Epithelial cell of esophagus (primary cell): ENCODE results near the gene ARHGAP26.

ENCODE experiments used
- DNase-seq: peaks from one replicate; pipeline ENCODE4 v3.0.0; 2010; ENCODE audit warnings: low read depth
- H3K4me3 ChIP-seq: 2 replicates; pipeline ENCODE4 v1.5.1; 2011; ENCODE audit warnings: mild to moderate bottlenecking, low read length, control low read depth
- TF ChIP-seq, protein P1 (sequence below): IDR thresholded peaks from 2 replicates; pipeline ENCODE4 v1.5.1; 2011; ENCODE audit warnings: low read depth, mild to moderate bottlenecking, low read length, control low read depth, inconsistent platforms; ENCODE audit not compliant: insufficient read depth; ENCODE audit errors: missing control alignments

The ARHGAP26 gene

DNA sequence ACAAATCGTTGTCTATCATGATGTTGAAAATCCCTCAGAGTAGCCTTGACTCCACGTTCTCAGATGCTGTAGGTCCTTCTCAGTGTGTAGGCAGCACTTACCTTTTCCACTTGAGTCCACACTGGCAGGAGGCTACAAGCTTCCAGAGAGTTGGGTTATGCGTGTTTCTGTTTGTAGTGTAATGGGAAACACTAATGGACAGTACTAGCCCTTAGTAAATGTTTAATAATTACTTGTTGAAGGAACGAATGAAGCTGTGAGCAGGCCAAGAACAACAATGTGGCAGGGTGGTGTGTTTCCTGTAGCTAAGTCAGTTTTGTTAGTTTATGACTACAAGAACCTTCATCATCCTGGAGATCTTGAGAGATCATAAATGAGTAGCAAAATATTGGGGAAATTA lies 83.5 kb downstream of the ARHGAP26 start:
- TF ChIP-seq, protein P1, sequence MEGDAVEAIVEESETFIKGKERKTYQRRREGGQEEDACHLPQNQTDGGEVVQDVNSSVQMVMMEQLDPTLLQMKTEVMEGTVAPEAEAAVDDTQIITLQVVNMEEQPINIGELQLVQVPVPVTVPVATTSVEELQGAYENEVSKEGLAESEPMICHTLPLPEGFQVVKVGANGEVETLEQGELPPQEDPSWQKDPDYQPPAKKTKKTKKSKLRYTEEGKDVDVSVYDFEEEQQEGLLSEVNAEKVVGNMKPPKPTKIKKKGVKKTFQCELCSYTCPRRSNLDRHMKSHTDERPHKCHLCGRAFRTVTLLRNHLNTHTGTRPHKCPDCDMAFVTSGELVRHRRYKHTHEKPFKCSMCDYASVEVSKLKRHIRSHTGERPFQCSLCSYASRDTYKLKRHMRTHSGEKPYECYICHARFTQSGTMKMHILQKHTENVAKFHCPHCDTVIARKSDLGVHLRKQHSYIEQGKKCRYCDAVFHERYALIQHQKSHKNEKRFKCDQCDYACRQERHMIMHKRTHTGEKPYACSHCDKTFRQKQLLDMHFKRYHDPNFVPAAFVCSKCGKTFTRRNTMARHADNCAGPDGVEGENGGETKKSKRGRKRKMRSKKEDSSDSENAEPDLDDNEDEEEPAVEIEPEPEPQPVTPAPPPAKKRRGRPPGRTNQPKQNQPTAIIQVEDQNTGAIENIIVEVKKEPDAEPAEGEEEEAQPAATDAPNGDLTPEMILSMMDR: no peak
- H3K4me3 ChIP-seq: no peak overlapping the region
- no peak for DNase-seq

DNA sequence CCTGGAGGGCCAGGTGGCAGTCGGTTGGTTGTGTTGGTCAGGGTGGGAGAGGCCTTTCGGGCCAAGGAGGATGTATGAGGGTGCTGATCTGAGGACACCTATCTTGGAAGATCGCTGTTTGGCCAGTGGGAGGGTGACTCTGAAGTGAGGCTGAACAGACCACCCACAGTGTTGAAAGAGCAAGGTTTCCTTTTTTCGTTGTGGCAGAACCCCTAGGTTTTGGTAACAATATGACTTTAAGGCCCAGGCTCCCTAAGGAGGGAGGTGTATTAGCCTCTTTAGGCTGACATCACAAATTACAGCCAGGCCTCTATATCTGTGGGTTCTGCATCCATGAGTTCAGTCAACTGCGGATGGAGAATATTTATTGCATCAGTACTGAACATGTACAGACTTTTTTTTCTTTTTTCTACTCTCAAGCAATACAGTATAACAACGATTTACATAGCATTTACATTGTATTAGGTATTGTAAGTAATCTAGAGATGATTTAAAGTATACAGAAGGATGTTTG lies 86.1 kb downstream of the ARHGAP26 start:
- TF ChIP-seq, protein P1: no peak
- no peak overlapping the region for H3K4me3 ChIP-seq
- no peak for DNase-seq

DNA sequence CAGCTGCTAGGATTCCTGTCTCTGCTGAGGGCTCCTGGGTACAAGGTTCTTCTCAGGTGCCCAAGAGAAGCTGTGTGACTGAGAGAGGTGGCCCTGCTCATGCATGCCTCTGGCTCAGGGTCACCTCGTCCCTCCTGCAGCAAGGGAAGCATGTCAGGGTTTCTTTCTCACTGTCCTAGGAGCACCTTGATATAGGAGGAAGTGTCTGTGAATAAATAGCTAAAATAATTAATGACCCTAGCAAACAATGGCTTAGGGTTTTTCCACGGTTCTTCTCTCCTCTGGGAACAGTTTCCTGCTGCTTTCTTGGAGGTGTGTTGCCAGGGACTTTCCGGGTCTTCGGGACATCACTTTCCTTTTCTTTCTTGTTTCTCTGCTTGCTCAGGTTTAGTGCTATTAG lies 87.2 kb downstream of the ARHGAP26 start:
- TF ChIP-seq, protein P1: no peak
- DNase-seq: peak; percentile 19
- H3K4me3 ChIP-seq: no peak overlapping the region

DNA sequence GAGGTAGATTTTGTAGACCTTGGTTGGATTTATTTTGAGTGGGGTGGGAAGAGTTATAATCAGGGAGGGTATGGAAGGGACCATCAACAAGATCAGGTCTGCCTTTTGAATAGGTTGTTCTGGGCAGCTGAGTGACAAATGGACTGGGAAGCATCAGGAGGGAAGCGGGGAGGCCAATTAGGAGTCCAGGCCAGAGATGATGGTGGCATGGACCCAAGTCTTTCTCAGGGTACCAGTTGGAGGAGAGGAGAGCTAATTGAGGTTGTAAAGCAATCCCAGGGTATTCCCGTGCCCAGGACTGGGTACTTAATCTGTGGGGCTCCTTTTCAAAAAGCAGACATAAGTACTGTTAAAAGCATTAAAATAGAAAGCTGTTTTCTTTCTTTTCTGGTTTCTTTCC lies 88.9 kb downstream of the ARHGAP26 start:
- H3K4me3 ChIP-seq: no peak overlapping the region
- TF ChIP-seq, protein P1: no peak
- DNase-seq: no peak

GRCh38 chr5:142860270-142860669 lies 90.1 kb downstream of the ARHGAP26 start:
- TF ChIP-seq, protein P1: no peak
- no peak overlapping the region for H3K4me3 ChIP-seq
- DNase-seq: no peak

GRCh38 chr5:142861011-142861410 lies 90.8 kb downstream of the ARHGAP26 start:
- H3K4me3 ChIP-seq: no peak overlapping the region
- no peak for DNase-seq
- TF ChIP-seq, protein P1: no peak

DNA sequence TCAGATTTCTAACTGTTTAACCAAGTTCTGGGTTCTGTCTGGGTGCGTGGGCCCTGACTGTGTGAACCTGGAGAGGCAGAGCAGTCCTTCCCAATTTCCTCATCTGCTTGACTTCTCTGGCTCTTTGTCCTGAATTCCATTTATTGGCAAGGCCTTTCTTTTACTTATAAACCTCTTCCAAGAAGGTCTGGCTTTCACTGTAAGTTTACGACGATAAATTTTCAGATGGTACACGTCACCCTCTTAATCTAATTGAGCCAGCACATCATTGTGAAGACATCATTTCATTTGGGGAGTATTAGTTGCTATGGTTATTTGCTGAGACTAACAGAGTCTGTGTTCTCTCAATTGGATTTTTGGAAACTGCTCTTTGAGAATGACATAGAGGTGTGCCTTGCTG lies 92.4 kb downstream of the ARHGAP26 start:
- TF ChIP-seq, protein P1: no peak
- H3K4me3 ChIP-seq: no peak overlapping the region
- no peak for DNase-seq
